ENCODE measurements around the gene YWHAG. TPM values are rescaled to one million over a fixed set of nuclear protein-coding genes. Genes with fewer than 3 reads are reported as not detected.

The YWHAG gene
- total RNA-seq, 1 donor from 2014 or later = 97.1 TPM

GRCh38 chr7:76356115-76356514 is 2.7 kb downstream of the YWHAG start:
- TF ChIP-seq, protein P1, sequence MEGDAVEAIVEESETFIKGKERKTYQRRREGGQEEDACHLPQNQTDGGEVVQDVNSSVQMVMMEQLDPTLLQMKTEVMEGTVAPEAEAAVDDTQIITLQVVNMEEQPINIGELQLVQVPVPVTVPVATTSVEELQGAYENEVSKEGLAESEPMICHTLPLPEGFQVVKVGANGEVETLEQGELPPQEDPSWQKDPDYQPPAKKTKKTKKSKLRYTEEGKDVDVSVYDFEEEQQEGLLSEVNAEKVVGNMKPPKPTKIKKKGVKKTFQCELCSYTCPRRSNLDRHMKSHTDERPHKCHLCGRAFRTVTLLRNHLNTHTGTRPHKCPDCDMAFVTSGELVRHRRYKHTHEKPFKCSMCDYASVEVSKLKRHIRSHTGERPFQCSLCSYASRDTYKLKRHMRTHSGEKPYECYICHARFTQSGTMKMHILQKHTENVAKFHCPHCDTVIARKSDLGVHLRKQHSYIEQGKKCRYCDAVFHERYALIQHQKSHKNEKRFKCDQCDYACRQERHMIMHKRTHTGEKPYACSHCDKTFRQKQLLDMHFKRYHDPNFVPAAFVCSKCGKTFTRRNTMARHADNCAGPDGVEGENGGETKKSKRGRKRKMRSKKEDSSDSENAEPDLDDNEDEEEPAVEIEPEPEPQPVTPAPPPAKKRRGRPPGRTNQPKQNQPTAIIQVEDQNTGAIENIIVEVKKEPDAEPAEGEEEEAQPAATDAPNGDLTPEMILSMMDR (IDR thresholded peaks at IDR 0.05) = no peak
- intact Hi-C loops (cut with DNase I) = no loop called here
- H3K4me1 ChIP-seq = peaks cover 46% of the 10 kb centered on the region
- H3K36me3 ChIP-seq = no peaks in the 10 kb centered on the region
- no peaks in the 10 kb centered on the region for H3K9me3 ChIP-seq
- no peak overlapping the region for H3K4me3 ChIP-seq
- no peaks in the 10 kb centered on the region for H3K27me3 ChIP-seq (ENCODE audit: low read depth)
- ATAC-seq = no peak
- no peak for DNase-seq
- H3K27ac ChIP-seq = no peak overlapping the region

DNA sequence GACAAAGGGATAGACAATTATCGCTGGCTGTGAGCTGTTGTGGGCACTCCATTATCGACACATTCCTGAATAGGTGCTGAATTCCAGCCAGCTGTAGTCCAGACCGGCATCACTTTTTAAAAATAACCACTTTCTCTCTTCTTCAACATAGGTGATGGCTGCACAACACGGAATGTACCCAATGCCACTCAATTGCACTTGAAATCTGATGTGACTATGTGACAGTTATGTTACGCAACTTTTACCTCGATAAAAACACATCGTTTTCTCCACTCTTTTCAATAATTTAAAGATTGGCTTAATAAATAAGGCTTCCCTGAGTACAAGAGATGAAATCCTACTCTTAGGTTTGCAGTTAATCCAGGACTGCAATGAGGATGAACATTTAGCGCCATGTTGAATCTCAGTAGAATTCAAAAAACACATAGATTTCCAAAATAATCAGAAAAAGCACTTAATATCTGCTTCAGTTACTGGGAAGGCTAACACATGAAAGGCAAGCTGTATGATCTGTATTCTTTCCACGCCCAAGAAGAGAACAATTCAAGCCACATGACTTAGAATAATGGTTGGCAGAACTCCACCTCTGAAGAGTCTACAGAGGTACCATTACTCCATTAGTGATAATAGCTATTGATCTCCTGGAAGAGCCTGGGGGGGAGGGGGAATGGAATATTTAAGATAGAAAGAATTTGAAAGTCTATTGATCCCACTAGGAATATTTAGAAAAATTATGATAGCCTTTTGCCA is 3.6 kb downstream of the YWHAG start:
- ATAC-seq = no peak
- H3K4me1 ChIP-seq = peaks cover 43% of the 10 kb centered on the region
- H3K4me3 ChIP-seq = no peak overlapping the region
- TF ChIP-seq, protein P1 (IDR thresholded peaks at IDR 0.05) = no peak
- H3K27me3 ChIP-seq (ENCODE audit: low read depth) = no peaks in the 10 kb centered on the region
- no peaks in the 10 kb centered on the region for H3K9me3 ChIP-seq
- DNase-seq = no peak
- no peak overlapping the region for H3K27ac ChIP-seq
- intact Hi-C loops (cut with DNase I) = no loop called here
- H3K36me3 ChIP-seq = peaks cover 4% of the 10 kb centered on the region

- Histone ChIP-seq H3K4me1 (peaks cover 36% of the 10 kb centered on the region), H3K4me3 (no peak overlapping the region), H3K9me3 (no peaks in the 10 kb centered on the region), H3K27me3 (ENCODE audit: low read depth) (no peaks in the 10 kb centered on the region), H3K36me3 (peaks cover 10% of the 10 kb centered on the region), H3K27ac (no peak overlapping the region)
- TF ChIP-seq, protein P1 (IDR thresholded peaks at IDR 0.05) = no peak
- no peak for DNase-seq
- intact Hi-C loops (cut with DNase I) = no loop called here
- ATAC-seq = no peak
Measured at GRCh38 chr7:76354516-76354915, 4.3 kb downstream of the YWHAG start.

DNA sequence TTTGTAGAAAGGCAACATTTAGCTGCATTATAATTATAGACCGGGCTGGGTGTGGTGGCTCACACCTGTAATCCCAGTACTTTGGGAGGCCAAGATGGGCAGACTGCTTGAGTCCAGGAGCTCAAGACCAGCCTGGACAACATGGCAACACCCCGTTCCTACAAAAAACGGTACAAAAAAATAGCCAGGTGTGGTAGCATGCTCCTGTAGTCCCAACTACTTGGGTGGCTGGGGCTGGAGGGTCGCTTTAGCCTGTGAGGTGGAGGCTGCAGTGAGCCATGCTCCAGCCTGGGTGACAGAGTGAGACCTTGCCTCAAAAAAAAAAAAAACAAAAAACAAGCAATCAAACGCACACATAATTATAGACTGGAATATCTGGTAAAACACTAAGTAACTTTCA is 5.0 kb downstream of the YWHAG start:
- Histone ChIP-seq H3K9me3 (no peaks in the 10 kb centered on the region), H3K4me1 (peaks cover 36% of the 10 kb centered on the region), H3K4me3 (no peak overlapping the region), H3K36me3 (peaks cover 15% of the 10 kb centered on the region), H3K27me3 (ENCODE audit: low read depth) (no peaks in the 10 kb centered on the region), H3K27ac (no peak overlapping the region)
- DNase-seq = no peak
- no peak for ATAC-seq
- TF ChIP-seq, protein P1 (IDR thresholded peaks at IDR 0.05) = no peak
- intact Hi-C loops (cut with DNase I) = no loop called here

- Histone ChIP-seq H3K27me3 (ENCODE audit: low read depth) (no peaks in the 10 kb centered on the region), H3K4me3 (no peak overlapping the region), H3K9me3 (no peaks in the 10 kb centered on the region), H3K4me1 (peaks cover 42% of the 10 kb centered on the region), H3K27ac (no peak overlapping the region), H3K36me3 (peaks cover 23% of the 10 kb centered on the region)
- no peak for DNase-seq
- TF ChIP-seq, protein P1 (IDR thresholded peaks at IDR 0.05) = no peak
- no peak for ATAC-seq
- intact Hi-C loops (cut with DNase I) = no loop called here
Measured at GRCh38 chr7:76352193-76352592, 6.6 kb downstream of the YWHAG start.

All from lower lobe of right lung (tissue), 2 donors.